Fibroblast of skin of scalp (primary cell): Measurements from ENCODE around the gene TLE7.

Experiments
- DNase-seq: peaks from one replicate; pipeline ENCODE4 v3.0.0-alpha.2; 2013

The TLE7 gene

GRCh38 chr16:71412270-71413160, 29.3 kb downstream of the TLE7 start:
- DNase-seq = peak; percentile 61

GRCh38 chr16:71410146-71410545, 31.7 kb downstream of the TLE7 start:
- DNase-seq = no peak

- no peak for DNase-seq
Observed at GRCh38 chr16:71409011-71409775, 32.7 kb downstream of the TLE7 start.

GRCh38 chr16:71408536-71408935, 33.3 kb downstream of the TLE7 start:
- DNase-seq = no peak

GRCh38 chr16:71407731-71408130, 34.1 kb downstream of the TLE7 start:
- no peak for DNase-seq

GRCh38 chr16:71406724-71407123, 35.1 kb downstream of the TLE7 start:
- DNase-seq = no peak

GRCh38 chr16:71406316-71406715, 35.5 kb downstream of the TLE7 start:
- no peak for DNase-seq

- no peak for DNase-seq
Observed at GRCh38 chr16:71404364-71404763, 37.5 kb downstream of the TLE7 start.

- DNase-seq = no peak
Observed at GRCh38 chr16:71402674-71403073, 39.2 kb downstream of the TLE7 start.

- DNase-seq = no peak
Observed at GRCh38 chr16:71402007-71402406, 39.8 kb downstream of the TLE7 start.

- DNase-seq = no peak
Observed at GRCh38 chr16:71399801-71400563, 41.9 kb downstream of the TLE7 start.

- DNase-seq = no peak
Observed at GRCh38 chr16:71396594-71396993, 45.3 kb downstream of the TLE7 start.

- DNase-seq = no peak
Observed at GRCh38 chr16:71389330-71389729, 52.5 kb downstream of the TLE7 start.

- no peak for DNase-seq
Observed at GRCh38 chr16:71387045-71387871, 54.6 kb downstream of the TLE7 start.

GRCh38 chr16:71384073-71384724, 57.7 kb downstream of the TLE7 start:
- no peak for DNase-seq

- DNase-seq = peak; percentile 12
Observed at GRCh38 chr16:71383054-71383773, 58.6 kb downstream of the TLE7 start.

- DNase-seq = no peak
Observed at GRCh38 chr16:71380831-71381230, 61.0 kb downstream of the TLE7 start.
